Panc1 (cell line): ENCODE results near the gene SERPINE2. TPM values are rescaled to one million over a fixed set of nuclear protein-coding genes. Genes with fewer than 3 reads are reported as not detected.
A peak's percentile ranks its signal among the peaks of the same experiment; 100 is the strongest.

Source experiments
- ATAC-seq: fragments of 200-7000 bp; cut with Tn5 transposase; 2 replicates; pipeline ENCODE4 v1.9.1; 2020; ENCODE audit warnings: mild to moderate bottlenecking, moderate library complexity
- BruUV-seq: library from RNA; stranded (reverse); fragments of 400-500 nt; replicated peaks from 2 replicates; lab custom pipeline; 2021; lab: Mats Ljungman, UMichigan
- CTCF ChIA-PET: fragments of 300-600 bp; sonication (Branson Sonifier 250); formaldehyde crosslinking; loops from one replicate; lab custom pipeline; 2022; ENCODE audit warnings: antibody characterized with exemption; lab: Charles Lee
- POLR2A ChIA-PET: fragments of 300-600 bp; sonication (Branson Sonifier 250); formaldehyde crosslinking; loops from one replicate; lab custom pipeline; 2022; ENCODE audit warnings: antibody characterized with exemption; lab: Charles Lee
- DNase-seq: peaks from one replicate; pipeline ENCODE4 v3.0.0-alpha.2; 2010; ENCODE audit warnings: low read depth, low spot score
- H3K27ac ChIP-seq: 2 replicates; pipeline ENCODE4 v1.5.1; 2011; ENCODE audit warnings: mild to moderate bottlenecking, low read length, inconsistent platforms
- H3K27me3 ChIP-seq: fragments of 200-500 bp; sonication (Bioruptor generic); 2 replicates; pipeline ENCODE4 v1.6.0; 2014; ENCODE audit warnings: low read length, inconsistent platforms; ENCODE audit not compliant: control insufficient read depth, insufficient read depth
- H3K36me3 ChIP-seq: fragments of 200-500 bp; sonication (Bioruptor generic); 2 replicates; pipeline ENCODE4 v1.5.1; 2014; ENCODE audit warnings: inconsistent platforms, mild to moderate bottlenecking, low read length, moderate library complexity; ENCODE audit not compliant: control insufficient read depth, insufficient read depth
- H3K4me1 ChIP-seq: 2 replicates; pipeline ENCODE4 v1.5.1; 2011; ENCODE audit warnings: inconsistent platforms, mild to moderate bottlenecking, low read length, moderate library complexity; ENCODE audit not compliant: control insufficient read depth, insufficient read depth
- H3K4me3 ChIP-seq, 2 experiments: 2 replicates each; pipeline ENCODE4 v1.5.1; 2011 to 2012; ENCODE audit warnings: low read depth in 2 of 2, low read length in 2 of 2, mild to moderate bottlenecking in 2 of 2, inconsistent platforms in 1 of 2, moderate library complexity in 1 of 2
- H3K9me3 ChIP-seq: fragments of 200-500 bp; sonication (Bioruptor generic); 2 replicates; pipeline ENCODE4 v1.5.1; 2014; ENCODE audit warnings: low read depth, mild to moderate bottlenecking, inconsistent platforms, low read length, moderate library complexity; ENCODE audit not compliant: control insufficient read depth, insufficient read depth
- CTCF ChIP-seq: fragments of 450-650 bp; IDR thresholded peaks from 2 replicates; pipeline ENCODE4 v1.5.1; 2017; ENCODE audit warnings: mild to moderate bottlenecking
- POLR2AphosphoS5 ChIP-seq: IDR thresholded peaks from 2 replicates; pipeline ENCODE4 v1.6.1; 2012; ENCODE audit warnings: mild to moderate bottlenecking, low read depth, low read length, moderate library complexity
- REST ChIP-seq, 2 experiments: IDR thresholded peaks; 2 replicates each; pipeline ENCODE4 v1.6.1; 2011 to 2012; ENCODE audit warnings: low read depth in 2 of 2, control low read depth in 1 of 2, low read length in 1 of 2, mild to moderate bottlenecking in 1 of 2, moderate library complexity in 1 of 2; ENCODE audit not compliant: insufficient read depth in 1 of 2
- SIN3A ChIP-seq: IDR thresholded peaks from 2 replicates; pipeline ENCODE4 v1.6.1; 2012; ENCODE audit warnings: low read depth, mild to moderate bottlenecking, low read length, moderate library complexity, borderline replicate concordance; ENCODE audit not compliant: insufficient read depth
- TCF7L2 ChIP-seq: IDR thresholded peaks from 2 replicates; pipeline ENCODE4 v1.6.1; 2011; ENCODE audit warnings: mild to moderate bottlenecking, low read depth, low read length, inconsistent platforms
- in situ Hi-C: cut with HindIII; loops from 2 replicates; pipeline ENCODE4 v1.10.0; 2016; ENCODE audit warnings: low sequenced_read_pairs, low pct_unique_long_range_greater_than_20kb
- intact Hi-C: fragments of 100-400 bp; cut with micrococcal nuclease; formaldehyde crosslinking; loops from one replicate; pipeline ENCODE4 v1.10.0; 2022; ENCODE audit not compliant: unreplicated experiment
- total RNA-seq: library from RNA; stranded (reverse); gene quantifications from one replicate; pipeline ENCODE4 v1.2.1, GENCODE V29; 2021; ENCODE audit not compliant: unreplicated experiment

Gene SERPINE2
- total RNA-seq, 1 experiment from 2014 or later: 3.1 TPM

- BruUV-seq: no TSS peak
- Histone ChIP-seq H3K27me3 (no peaks in the 10 kb centered on the region), H3K9me3 (no peaks in the 10 kb centered on the region), H3K4me3 (no peak overlapping the region), H3K4me1 (no peaks in the 10 kb centered on the region), H3K36me3 (peaks cover under 1% of the 10 kb centered on the region; the same call in 1 of the 2 replicates), H3K27ac (no peak overlapping the region)
- in situ Hi-C loops (no loop called here), intact Hi-C loops (loop anchor here (10.0 kb wide), 2 partner anchors 393 to 673 kb away; no protein-coding TSS in a partner anchor)
- DNase-seq: no peak
- POLR2A ChIA-PET: no interaction called here
- CTCF ChIA-PET: no interaction called here
- TF ChIP-seq REST (IDR thresholded peaks at IDR 0.05; ENCODE audit: insufficient read depth in 1 of 2, low read depth in 2 of 2, low read length in 1 of 2) (no peak), POLR2AphosphoS5 (no peak), SIN3A (no peak), CTCF (no peak), TCF7L2 (no peak)
- ATAC-seq: no peak
Measured at GRCh38 chr2:223971731-223972130, 67.4 kb downstream of the SERPINE2 start.

GRCh38 chr2:223970343-223971128 is 68.5 kb downstream of the SERPINE2 start:
- Histone ChIP-seq H3K27me3 (no peaks in the 10 kb centered on the region), H3K4me1 (no peaks in the 10 kb centered on the region), H3K9me3 (no peaks in the 10 kb centered on the region), H3K27ac (no peak overlapping the region), H3K4me3 (no peak overlapping the region), H3K36me3 (peaks cover 6% of the 10 kb centered on the region)
- CTCF ChIA-PET: interaction anchor here (0.6 to 2.1 kb wide), 8 partner anchors 9 to 1695 kb away, joined by 3 to 28 read pairs (median 5); no protein-coding TSS in a partner anchor
- intact Hi-C loops (loop anchor here (1.0 to 10.0 kb wide), 3 partner anchors 314 to 674 kb away; no protein-coding TSS in a partner anchor), in situ Hi-C loops (no loop called here)
- DNase-seq (peak; percentile 45), ATAC-seq (peak; percentile 75)
- POLR2A ChIA-PET: interaction anchor here (0.6 kb wide), 1 partner anchor 90 kb away, joined by 4 read pairs; no protein-coding TSS in a partner anchor
- TF ChIP-seq CTCF (peak; percentile 84; the same call in 1 of the 2 replicates), REST (IDR thresholded peaks at IDR 0.05; ENCODE audit: insufficient read depth in 1 of 2, low read depth in 2 of 2, low read length in 1 of 2) (no peak)
- no TSS peak for BruUV-seq
